Kidney epithelial cell (primary cell): Measurements from ENCODE around the gene LRRC57. TPM values are rescaled to one million over a fixed set of nuclear protein-coding genes. Genes with fewer than 3 reads are reported as not detected.

Experiments used
- DNase-seq: peaks from one replicate; pipeline ENCODE4 v3.0.0-alpha.2; 2010; ENCODE audit warnings: low read depth
- H3K27me3 ChIP-seq: 2 replicates; pipeline ENCODE4 v1.6.0; 2011; ENCODE audit warnings: low read length; ENCODE audit not compliant: control insufficient read depth, insufficient read depth
- H3K36me3 ChIP-seq: 2 replicates; pipeline ENCODE4 v1.5.1; 2011; ENCODE audit warnings: low read length; ENCODE audit not compliant: control insufficient read depth, insufficient read depth
- H3K4me3 ChIP-seq: 2 replicates; pipeline ENCODE4 v1.5.1; 2011; ENCODE audit warnings: low read depth, mild to moderate bottlenecking, control low read depth, low read length
- CTCF ChIP-seq: IDR thresholded peaks from 2 replicates; pipeline ENCODE4 v1.5.1; 2011; ENCODE audit warnings: mild to moderate bottlenecking, moderate library complexity, low read length, control low read depth, inconsistent platforms; ENCODE audit not compliant: insufficient read depth, poor library complexity, severe bottlenecking
- total RNA-seq: library from RNA; depleted of rRNA; stranded (reverse); fragments of >200 nt; gene quantifications from 2 replicates; pipeline ENCODE4 v1.2.3, GENCODE V29; 2015

Gene LRRC57
- total RNA-seq, 1 donor from 2014 or later: 18.2 TPM

- H3K4me3 ChIP-seq: no peak overlapping the region
- no peak for DNase-seq
- TF ChIP-seq CTCF: no peak
- no peaks in the 10 kb centered on the region for H3K27me3 ChIP-seq
- H3K36me3 ChIP-seq: no peaks in the 10 kb centered on the region
These were observed 30.5 kb upstream of the LRRC57 start for GRCh38 chr15:42578984-42579537.

DNA sequence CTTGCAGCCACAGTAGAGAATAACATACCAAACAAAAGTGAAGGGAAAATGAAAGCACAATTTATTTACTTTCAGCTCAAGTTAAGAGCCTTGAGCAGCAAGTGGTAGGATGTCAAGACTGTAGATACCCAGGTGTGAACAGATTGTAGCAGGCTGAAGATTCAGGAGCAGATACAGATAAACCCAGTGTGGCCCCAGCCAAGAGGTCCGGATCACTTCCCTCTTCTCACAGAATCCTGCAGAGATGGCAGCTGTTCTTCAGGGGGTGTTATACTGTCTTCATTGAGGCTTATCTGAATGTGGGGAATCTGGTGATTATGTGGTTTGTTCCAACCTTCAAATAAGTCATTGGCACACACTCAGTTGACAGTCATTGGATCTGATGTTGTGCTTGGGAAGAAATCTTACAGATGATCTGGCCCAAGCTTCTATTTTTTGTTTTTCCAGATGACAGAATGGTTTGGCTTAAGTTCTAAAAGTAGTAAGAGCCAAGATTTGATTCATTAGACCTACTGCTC lies 29.0 kb upstream of the LRRC57 start:
- H3K27me3 ChIP-seq: no peaks in the 10 kb centered on the region
- no peak overlapping the region for H3K4me3 ChIP-seq
- TF ChIP-seq CTCF: no peak
- H3K36me3 ChIP-seq: no peaks in the 10 kb centered on the region
- DNase-seq: no peak

GRCh38 chr15:42576776-42577175 lies 28.2 kb upstream of the LRRC57 start:
- H3K36me3 ChIP-seq: no peaks in the 10 kb centered on the region
- H3K4me3 ChIP-seq: no peak overlapping the region
- H3K27me3 ChIP-seq: no peaks in the 10 kb centered on the region
- TF ChIP-seq CTCF: no peak
- no peak for DNase-seq

DNA sequence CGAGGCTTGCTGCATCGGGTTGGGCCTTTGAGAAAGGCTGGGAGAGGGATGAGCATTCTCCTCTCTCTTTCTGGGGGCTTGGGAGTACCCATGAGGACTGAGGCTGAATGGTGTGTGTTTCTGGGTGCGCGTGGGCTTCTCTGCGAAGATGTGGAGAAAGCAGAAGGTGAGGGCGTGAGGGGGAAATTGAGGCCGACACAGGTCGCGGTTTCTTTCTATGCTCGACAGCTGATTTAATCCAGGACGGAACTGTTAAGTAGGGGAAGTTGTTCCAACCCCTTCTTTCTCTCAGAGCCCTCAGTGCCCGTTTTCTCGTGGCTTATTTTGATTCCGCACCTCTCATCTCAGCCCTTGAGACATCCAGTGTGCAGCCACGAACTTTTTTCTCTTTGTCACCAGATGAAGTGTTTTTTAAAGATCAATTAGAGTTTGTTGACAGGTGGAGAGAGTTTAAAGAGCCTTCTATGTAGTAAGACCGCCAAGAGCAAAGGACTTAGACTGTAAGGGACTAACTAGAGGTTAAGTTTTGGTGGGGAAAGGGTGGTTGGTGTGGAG lies 27.5 kb upstream of the LRRC57 start:
- Histone ChIP-seq H3K36me3 (no peaks in the 10 kb centered on the region), H3K27me3 (no peaks in the 10 kb centered on the region), H3K4me3 (peak overlapping the region; percentile 91)
- no peak for TF ChIP-seq CTCF
- no peak for DNase-seq

DNA sequence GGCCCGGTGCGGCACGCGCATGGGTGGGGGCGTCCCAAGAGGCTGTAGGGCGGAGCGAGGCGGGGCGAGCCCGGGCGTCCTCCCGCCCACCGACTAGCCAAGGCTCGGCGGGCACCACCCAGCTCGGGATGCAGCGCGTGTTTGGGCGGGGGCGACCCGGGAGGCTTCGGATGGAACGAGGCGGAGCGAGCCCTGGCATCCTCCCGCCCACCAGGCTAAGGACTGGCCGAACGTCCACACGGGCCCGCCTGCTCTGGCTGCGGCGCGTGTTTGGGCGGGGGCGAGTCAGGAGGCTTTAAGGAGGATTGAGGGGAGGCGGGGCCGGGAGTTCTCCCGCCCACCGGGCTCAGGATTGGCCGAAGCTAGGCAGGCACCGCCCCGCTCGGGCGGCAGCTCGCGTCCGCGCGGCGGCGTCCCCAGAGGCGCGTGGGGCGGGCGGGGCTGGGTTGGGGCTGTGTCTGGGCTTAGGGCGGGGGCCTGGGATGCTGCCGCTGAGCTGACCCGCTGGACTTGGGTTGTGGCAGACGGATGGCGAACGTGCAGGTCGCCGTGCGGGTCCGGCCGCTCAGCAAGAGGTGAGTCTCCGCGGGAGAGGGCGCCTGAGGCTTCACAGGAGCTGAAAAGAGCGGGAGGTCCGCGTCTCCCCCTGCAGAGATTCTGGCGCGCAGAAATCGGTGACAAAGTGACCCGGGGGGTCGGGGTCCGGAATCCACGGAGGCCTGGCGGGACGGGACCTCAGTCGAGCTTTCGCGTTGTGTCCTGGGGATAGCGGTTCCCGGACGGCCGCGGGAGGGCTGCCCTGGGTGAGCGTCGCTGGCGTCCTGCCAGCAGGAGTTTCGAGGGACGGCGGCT lies 26.8 kb upstream of the LRRC57 start, which contains the start of gene STARD9:
STARD9 (plus strand) TSS at position 419 of the 852 bp plus-strand sequence; CDS start at position 529, 110 bp downstream.
- DNase-seq: peak; percentile 90
- Histone ChIP-seq H3K4me3 (peak within 1 kb of the TSS; percentile 91), H3K36me3 (no peaks in the 10 kb centered on the region), H3K27me3 (no peaks in the 10 kb centered on the region)
- TF ChIP-seq CTCF: no peak
